Uterus (tissue), 4 donors: ENCODE measurements around the gene FBXW8. TPM values are rescaled to one million over a fixed set of nuclear protein-coding genes. Genes with fewer than 3 reads are reported as not detected.

Source experiments
- total RNA-seq, 4 donors: library from RNA; depleted of rRNA in 3 of 4; stranded (reverse); fragments of >200 nt in 3 of 4; gene quantifications; one replicate each; pipeline versions ENCODE4 v1.1.0 to v1.2.4, GENCODE V29; 2014 to 2023
- donor health status: DM: yes; HTN: yes; CAD: no.

FBXW8 gene
- total RNA-seq, 4 donors from 2014 or later, result 5.9 to 28.0 (median 15.3) TPM

Other genes with a start within 250 kb of the FBXW8 start
- 10 to 100 TPM; 14.3 to 26.2 (median 20.2) TPM for gene SPRING1, start 172.9 kb upstream of the FBXW8 start, total RNA-seq
- gene RNFT2, start 172.6 kb upstream of the FBXW8 start, total RNA-seq, result 1 to 10 TPM in 2 of 4 donors, not detected in 2; 1.4 to 4.7 TPM
- 1 to 10 TPM in 1 of 4 donors, under 1 TPM in 1, not detected in 2; 0.55 to 1.5 TPM for gene HRK, start 29.5 kb upstream of the FBXW8 start, total RNA-seq
- 10 to 100 TPM in 1 of 4 donors, 1 to 10 TPM in 2, under 1 TPM in 1; 0.77 to 29.4 (median 8.0) TPM for gene TESC, start 188.5 kb downstream of the FBXW8 start, total RNA-seq